Measurements from ENCODE around the gene CCDC182.
A peak's percentile ranks its signal among the peaks of the same experiment; 100 is the strongest.

Gene CCDC182

GRCh38 chr17:57745242-57745641, at the start of gene CCDC182:
Gene CCDC182 (minus strand): TSS chr17:57745299. CDS start chr17:57745272, 27 bp downstream.
- DNase-seq = no peak

- no peak for DNase-seq
Observed at GRCh38 chr17:57794841-57795240, 49.7 kb upstream of the CCDC182 start.

GRCh38 chr17:57788725-57789124, 43.6 kb upstream of the CCDC182 start:
- DNase-seq = no peak

- no peak for DNase-seq
Observed at GRCh38 chr17:57785022-57785421, 39.9 kb upstream of the CCDC182 start.

- no peak for DNase-seq
Observed at GRCh38 chr17:57784226-57784895, 39.3 kb upstream of the CCDC182 start.

GRCh38 chr17:57783338-57783742, 38.2 kb upstream of the CCDC182 start:
- DNase-seq = peak; percentile 10

- DNase-seq = no peak
Observed at GRCh38 chr17:57782647-57783337, 37.7 kb upstream of the CCDC182 start.

GRCh38 chr17:57782062-57782490, 37.0 kb upstream of the CCDC182 start:
- DNase-seq = no peak

GRCh38 chr17:57781386-57782061, 36.4 kb upstream of the CCDC182 start:
- no peak for DNase-seq

GRCh38 chr17:57779706-57780105, 34.6 kb upstream of the CCDC182 start:
- no peak for DNase-seq

GRCh38 chr17:57778306-57778705, 33.2 kb upstream of the CCDC182 start:
- no peak for DNase-seq

GRCh38 chr17:57776366-57776765, 31.3 kb upstream of the CCDC182 start:
- DNase-seq = no peak

GRCh38 chr17:57774872-57775271, 29.8 kb upstream of the CCDC182 start:
- no peak for DNase-seq

GRCh38 chr17:57773557-57773956, 28.5 kb upstream of the CCDC182 start:
- no peak for DNase-seq

- no peak for DNase-seq
Observed at GRCh38 chr17:57772774-57773173, 27.7 kb upstream of the CCDC182 start.

- DNase-seq = no peak
Observed at GRCh38 chr17:57767561-57767960, 22.5 kb upstream of the CCDC182 start.

- DNase-seq = no peak
Observed at GRCh38 chr17:57766318-57766943, 21.3 kb upstream of the CCDC182 start.

- DNase-seq = no peak
Observed at GRCh38 chr17:57762452-57763395, 17.6 kb upstream of the CCDC182 start.

- no peak for DNase-seq
Observed at GRCh38 chr17:57761887-57762286, 16.8 kb upstream of the CCDC182 start.

- DNase-seq = no peak
Observed at GRCh38 chr17:57760046-57760445, 14.9 kb upstream of the CCDC182 start.

GRCh38 chr17:57758654-57759053, 13.6 kb upstream of the CCDC182 start:
- no peak for DNase-seq

GRCh38 chr17:57757735-57758134, 12.6 kb upstream of the CCDC182 start:
- DNase-seq = no peak
